Tongue (tissue), 2 donors: ENCODE data around the gene KYNU. TPM values are rescaled to one million over a fixed set of nuclear protein-coding genes. Genes with fewer than 3 reads are reported as not detected.
"Not testable (repeated sequence)": the region's sequence is repeated elsewhere in the genome, so short reads cannot be mapped to it uniquely, and the experiment has no call there.

Source experiments
- DNase-seq: peaks from one replicate; pipeline ENCODE4 v3.0.0-alpha.2; 2015
- total RNA-seq: library from RNA; depleted of rRNA; stranded (reverse); fragments of >200 nt; gene quantifications from one replicate; pipeline ENCODE4 v1.2.3, GENCODE V29; 2014

Gene KYNU
- total RNA-seq, 1 donor from 2014 or later: 0.62 TPM

- no peak for DNase-seq
Observed at GRCh38 chr2:142918624-142919023, 41.2 kb downstream of the KYNU start.

GRCh38 chr2:142920571-142920970 lies 43.1 kb downstream of the KYNU start:
- DNase-seq: no peak

GRCh38 chr2:142926445-142926844 lies 49.0 kb downstream of the KYNU start:
- DNase-seq: no peak

- DNase-seq: no peak
Observed at GRCh38 chr2:142930835-142931398, 53.5 kb downstream of the KYNU start.

GRCh38 chr2:142933916-142934315 lies 56.5 kb downstream of the KYNU start:
- no peak for DNase-seq

GRCh38 chr2:142935563-142936089 lies 58.2 kb downstream of the KYNU start:
- no peak for DNase-seq

GRCh38 chr2:142936629-142937028 lies 59.2 kb downstream of the KYNU start:
- no peak for DNase-seq

GRCh38 chr2:142937347-142937746 lies 59.9 kb downstream of the KYNU start:
- DNase-seq: no peak

GRCh38 chr2:142938240-142938639 lies 60.8 kb downstream of the KYNU start:
- no peak for DNase-seq

- no peak for DNase-seq
Observed at GRCh38 chr2:142940606-142941223, 63.3 kb downstream of the KYNU start.

- DNase-seq: no peak
Observed at GRCh38 chr2:142942690-142943089, 65.2 kb downstream of the KYNU start.

GRCh38 chr2:142944264-142944663 lies 66.8 kb downstream of the KYNU start:
- DNase-seq: no peak

GRCh38 chr2:142944721-142945120 lies 67.3 kb downstream of the KYNU start:
- DNase-seq: no peak

- no peak for DNase-seq
Observed at GRCh38 chr2:142946941-142947340, 69.5 kb downstream of the KYNU start.

GRCh38 chr2:142948723-142949122 lies 71.3 kb downstream of the KYNU start:
- DNase-seq: not testable (repeated sequence)

GRCh38 chr2:142950323-142950722 lies 72.9 kb downstream of the KYNU start:
- not testable (repeated sequence) for DNase-seq

GRCh38 chr2:142951190-142952007 lies 73.9 kb downstream of the KYNU start:
- no peak for DNase-seq

- DNase-seq: no peak
Observed at GRCh38 chr2:142952018-142952417, 74.6 kb downstream of the KYNU start.

GRCh38 chr2:142952793-142953494 lies 75.5 kb downstream of the KYNU start:
- DNase-seq: no peak

- no peak for DNase-seq
Observed at GRCh38 chr2:142954493-142954892, 77.0 kb downstream of the KYNU start.

- no peak for DNase-seq
Observed at GRCh38 chr2:142957144-142957543, 79.7 kb downstream of the KYNU start.

GRCh38 chr2:142961202-142961601 lies 83.7 kb downstream of the KYNU start:
- DNase-seq: no peak

GRCh38 chr2:142965443-142965842 lies 88.0 kb downstream of the KYNU start:
- no peak for DNase-seq
